Effector CD8-positive, alpha-beta T cell (primary cell): Measurements from ENCODE around the gene PDCD10.

Source experiments
- DNase-seq: peaks from one replicate; lab custom pipeline; 2025; lab: John Stamatoyannopoulos, UW

Gene PDCD10

DNA sequence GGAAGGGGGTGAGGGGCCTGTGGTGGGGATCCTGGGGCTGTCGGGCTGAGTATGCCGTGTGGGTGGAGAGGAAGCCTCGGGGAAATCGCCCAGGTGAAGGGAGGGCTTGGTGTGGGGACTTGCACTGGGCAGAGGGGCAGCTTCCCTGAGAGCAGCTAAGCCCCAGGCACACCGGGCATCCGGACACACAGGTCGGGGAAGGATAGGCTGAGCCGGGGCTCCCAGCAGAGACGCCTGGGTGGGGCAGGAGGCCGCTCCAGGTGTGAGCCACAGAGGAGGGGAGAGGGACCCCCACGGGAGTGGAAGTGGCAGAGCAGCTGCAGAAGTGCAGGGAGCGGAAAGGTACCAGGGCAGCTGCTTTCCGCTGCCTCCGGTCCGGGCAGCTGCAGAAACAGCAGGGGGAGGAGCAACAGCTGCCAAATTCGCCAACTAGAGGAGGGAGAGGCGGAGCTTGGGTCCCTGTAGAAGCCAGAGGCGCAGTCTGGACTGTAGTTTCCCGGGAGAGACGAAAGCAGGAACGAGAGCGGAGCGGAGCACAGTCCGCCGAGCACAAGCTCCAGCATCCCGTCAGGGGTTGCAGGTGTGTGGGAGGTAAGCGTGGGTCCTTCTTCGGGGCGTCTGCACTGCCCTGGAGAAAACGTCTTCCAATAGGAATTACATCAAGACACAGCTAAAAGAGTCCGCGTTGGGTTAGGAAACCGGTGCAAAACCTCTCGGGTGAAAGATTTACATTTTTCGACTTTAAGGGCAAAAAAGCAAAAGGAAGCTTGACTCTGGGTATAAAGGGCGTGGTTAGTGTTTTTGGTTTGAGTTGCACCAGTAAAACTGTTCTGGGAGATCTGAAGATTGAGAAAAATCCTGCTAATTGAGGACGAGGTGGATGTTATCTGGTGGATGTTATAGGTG lies 794 bp upstream of the PDCD10 start, which contains the start of gene SERPINI1:
TSS of gene SERPINI1 (plus strand) at position 489 of the 906 bp plus-strand sequence. CDS start 53,408 bp downstream, outside the sequence.
- DNase-seq: peak; percentile 61

DNA sequence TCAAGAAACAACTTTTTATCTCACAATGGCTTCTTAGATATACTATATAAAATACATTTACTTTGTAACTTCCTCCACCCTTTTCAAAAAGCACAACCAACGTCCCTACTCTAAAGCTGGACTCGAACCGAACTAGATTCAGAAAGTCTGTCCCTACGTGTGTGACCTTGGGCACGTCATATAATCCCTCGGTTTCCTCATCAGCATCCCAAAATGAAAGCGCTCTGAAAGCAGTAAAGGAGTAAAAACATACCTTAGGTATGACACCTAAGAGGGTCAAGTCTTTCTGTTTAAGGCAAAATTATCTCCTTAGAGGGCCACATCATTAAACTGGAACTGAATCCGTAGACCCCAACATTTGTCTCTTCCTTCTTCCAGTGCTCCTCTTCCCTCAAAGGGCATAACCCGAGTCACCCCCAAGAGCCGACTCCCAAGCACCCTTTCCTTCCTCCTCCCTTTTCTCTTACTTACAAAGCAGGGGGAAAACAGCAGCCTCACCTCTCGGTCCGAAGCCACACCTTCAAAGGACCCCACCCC lies 663 bp downstream of the PDCD10 start:
- no peak for DNase-seq

DNA sequence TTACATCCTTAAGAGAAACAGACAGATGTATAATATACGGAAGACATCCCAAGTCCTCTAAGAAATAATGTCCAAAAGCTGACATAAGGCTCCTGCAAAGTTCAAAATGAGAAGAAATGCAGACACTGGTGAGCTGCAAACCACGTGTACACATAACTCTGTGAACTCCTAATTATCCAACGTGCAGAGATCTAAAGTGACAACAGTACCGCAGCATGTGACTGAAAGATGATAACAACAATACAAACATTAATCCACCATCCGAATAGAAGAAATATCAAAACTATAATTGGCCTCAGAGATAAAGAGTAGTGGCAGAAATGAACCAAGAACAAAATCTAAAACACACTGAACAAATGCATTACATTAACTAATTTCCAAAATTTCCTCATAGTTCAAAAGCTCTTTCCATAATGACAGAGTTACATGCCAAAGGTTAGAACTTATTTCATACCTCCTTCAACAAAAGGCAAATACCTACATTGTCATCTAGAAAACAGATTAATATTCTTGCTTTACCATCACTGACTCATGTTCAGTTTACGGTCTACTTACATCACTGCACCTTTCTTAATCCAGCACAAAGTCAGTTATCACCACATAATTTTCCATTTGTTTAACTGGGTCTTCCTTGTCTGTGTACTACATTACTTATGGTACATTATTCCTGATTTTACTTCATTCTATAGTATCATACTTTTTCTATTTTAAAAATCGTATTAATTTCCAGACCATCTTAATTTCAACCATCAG lies 2.2 kb downstream of the PDCD10 start:
- no peak for DNase-seq

DNA sequence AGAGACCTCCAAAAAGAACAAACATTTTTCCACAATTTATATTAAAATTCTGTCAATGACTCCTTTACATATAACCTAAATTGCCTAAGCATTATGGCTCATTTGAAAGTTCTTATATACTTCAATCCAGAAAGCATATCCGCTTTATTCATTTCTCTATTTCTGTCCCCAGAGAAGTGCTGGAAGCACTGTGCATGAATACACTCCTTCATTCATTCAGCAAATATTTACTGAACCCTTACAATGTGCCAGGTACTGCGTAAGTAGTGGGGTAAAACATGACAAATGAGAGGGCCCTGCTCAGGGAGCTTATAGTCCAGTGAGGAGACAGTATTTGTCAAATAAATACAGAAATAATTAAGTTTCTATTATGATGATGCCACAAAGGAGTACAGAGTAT lies 3.3 kb downstream of the PDCD10 start:
- no peak for DNase-seq

DNA sequence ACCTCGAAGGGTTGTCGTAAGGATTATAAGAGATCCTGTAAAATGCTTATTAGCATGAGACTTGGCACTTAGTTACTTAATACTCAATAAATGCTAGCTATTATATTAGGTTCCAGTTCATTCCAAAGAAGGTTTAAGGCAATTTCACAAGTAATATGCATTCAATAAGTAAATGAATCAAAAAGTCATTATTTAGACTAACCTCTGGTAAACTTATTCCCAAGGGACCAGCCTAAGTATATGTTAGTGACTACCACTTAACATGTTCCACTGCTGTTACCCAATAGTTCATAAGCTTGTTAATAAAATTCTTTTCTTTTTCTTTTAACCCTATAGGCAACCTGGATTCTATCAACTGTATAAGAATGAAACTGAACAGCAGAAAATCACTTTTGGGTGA lies 5.1 kb downstream of the PDCD10 start:
- DNase-seq: no peak

DNA sequence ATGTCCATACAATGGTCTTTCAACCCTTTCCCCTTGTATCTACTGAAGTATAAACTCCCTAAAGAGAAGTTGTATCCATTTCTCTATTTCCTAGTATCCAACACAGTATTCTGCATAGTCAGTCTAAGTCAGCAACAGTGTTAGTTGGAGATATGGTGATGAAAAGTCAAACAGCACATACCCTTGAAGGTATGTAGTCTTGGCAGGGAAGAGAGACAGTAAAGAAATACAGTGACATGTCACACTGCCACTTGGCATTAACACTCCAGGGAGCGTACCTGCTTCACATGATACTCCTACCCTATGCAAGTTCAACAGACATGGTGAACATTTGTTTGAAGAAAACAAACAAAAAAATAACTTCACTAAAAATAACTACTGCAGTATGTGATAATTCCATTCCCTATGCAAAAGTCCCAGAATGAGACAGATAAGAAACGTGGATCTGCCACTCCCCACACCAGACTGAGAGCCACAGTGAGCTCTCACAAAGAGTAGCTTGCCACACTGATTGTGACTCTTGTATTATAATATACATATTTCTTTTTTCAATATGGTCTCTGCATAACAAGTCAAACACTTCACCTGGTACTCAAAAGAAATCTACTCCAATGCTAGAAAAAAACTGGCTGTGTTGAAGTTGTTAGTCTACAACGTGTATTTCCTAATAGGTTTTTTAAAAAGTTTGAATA lies 5.9 kb downstream of the PDCD10 start:
- DNase-seq: no peak

DNA sequence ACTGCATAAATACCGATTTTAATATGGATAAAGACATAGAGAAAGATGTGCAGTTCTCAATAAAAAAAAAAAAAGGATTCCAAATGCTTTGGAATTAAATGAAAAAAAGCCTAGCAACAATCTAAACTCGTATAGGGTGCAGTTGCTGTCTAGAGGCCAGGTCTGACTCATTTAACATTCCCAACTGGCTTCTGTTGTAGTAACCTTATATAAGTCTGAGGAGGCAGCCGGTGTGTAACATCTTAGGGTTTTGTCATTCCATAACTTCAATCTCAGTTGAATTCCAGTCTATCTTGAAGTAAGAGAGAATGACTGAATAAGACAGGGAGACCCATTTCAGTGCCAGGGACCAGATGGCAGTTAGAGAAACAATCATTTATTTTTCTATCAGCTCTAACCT lies 6.5 kb downstream of the PDCD10 start:
- DNase-seq: no peak

DNA sequence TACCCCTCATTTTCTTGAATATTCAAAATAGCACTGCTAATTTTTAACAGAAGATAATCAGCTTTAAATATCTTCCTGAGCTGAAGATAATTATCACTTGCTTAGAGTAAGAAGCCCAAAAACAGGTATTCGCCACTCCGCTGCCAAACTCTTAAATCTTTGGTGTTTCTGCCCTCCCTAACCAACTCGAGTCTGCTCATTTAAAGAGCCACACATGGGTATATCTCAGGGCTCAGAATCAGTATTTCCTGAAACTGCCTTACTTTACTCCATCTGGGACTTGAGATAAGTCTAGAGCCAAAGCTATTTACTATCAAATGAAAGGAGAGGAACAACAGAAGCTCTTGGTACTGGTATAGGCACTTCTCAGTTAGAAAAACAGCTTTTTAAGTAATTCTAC lies 10.8 kb downstream of the PDCD10 start:
- DNase-seq: no peak

DNA sequence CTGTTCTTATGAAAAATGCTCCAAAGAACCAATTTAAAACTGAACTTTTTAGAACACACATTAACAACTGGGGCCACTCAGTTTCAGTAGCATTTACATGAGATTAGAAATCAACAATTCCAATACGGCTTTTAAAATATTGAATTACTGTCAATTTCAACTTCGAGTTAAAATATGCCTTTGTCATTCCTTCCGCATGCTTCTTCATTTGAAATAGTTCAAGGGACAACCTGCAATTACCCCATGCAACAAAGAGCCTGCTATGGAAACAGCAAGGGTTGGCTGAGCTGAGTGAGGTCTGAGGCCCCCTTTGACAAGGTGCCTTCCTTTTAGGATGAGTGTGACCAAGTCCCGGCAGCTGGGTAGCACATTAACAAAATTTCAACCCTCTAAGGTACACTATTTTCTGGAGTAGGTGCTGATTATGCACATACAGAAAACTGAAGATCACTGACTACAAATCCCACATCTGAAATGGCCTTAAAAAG lies 11.6 kb downstream of the PDCD10 start:
- no peak for DNase-seq

DNA sequence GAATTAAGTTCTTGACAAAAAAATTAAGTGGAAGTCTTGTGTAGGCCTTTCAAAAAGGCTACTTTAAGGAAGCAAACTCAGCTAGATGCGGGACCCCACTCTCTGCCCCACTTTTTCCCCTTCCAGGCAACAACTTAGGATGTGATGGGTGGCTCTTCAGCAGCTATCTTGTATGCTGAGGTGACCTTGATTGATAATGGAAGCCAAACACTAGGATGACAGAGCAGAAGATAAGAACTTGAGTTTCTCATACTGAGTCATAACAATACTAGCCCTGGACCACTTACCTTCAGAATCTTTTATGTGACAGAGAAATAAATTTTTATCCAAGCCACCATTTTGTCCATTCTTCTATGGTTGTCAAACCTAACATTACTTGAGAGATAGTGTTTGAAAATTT lies 16.1 kb downstream of the PDCD10 start:
- no peak for DNase-seq

DNA sequence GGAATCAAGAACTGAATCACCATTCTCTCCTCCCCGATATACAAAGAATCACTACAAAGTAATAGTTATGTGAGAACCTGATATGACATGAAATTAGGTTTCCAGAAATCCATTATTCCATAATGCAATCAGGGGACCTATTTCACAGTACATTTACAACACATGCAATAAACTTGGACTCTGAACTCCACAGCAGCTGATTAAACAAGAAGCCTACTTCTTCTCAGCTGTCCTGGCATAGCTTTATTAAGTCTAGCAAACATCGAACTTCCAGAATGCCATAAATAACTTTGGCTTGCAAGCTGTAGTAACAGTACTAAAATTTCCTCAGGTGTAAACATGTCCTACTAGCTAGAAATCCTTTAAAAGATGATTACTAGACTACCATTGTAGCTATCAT lies 17.8 kb downstream of the PDCD10 start:
- DNase-seq: no peak

DNA sequence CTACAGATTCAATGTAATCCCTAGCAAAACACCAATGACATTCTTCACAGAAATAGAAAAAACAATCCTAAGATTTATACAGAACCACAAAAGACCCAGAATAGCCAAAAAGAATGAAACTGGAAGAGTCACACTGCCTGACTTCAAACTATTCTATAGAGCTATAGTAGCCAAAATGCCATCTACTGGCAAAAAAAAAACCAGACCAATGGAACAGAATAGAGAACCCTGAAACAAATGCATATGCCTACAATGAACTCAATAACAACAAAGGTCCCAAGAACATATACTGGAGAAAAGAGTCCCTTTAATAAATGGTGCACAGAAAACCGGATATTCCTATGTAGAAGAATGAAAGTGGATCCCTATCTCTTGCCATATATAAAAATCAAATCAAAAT lies 19.8 kb downstream of the PDCD10 start:
- no peak for DNase-seq

DNA sequence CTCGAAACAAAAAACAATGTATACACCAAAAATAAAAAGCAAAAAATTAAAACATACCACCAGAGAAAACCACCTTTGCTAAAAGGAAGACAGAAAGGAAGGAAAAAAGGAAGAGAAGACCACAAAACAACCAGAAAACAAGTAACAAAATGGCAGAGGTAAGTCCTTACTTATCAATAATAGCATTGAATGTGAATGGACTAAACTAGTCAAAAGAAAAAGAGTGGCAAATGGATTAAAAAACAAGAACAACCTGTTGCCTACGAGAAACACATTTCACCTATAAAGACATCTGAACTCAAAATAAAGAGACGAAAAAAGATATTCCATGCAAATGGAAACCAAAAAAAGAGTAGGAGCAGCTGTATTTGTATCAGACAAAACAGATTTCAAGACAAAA lies 22.2 kb downstream of the PDCD10 start:
- DNase-seq: no peak

DNA sequence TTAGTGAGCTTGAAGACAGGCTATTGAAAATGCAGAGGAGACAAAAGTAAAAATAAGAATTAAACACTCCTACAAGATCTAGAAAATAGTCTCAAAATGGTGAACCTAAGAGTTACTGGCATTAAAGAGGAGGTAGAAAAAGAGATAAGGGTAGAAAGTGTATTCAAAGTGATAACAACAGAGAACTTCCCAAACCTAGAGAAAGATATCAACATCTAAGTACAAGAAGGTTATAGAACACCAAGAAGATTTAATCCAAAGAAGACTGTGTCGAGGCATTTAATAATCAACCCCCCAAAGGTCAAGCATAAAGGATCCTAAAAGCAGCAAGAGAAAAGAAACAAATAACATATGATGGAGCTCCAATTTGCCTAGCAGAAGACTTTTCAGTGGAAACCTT lies 23.3 kb downstream of the PDCD10 start:
- DNase-seq: no peak

DNA sequence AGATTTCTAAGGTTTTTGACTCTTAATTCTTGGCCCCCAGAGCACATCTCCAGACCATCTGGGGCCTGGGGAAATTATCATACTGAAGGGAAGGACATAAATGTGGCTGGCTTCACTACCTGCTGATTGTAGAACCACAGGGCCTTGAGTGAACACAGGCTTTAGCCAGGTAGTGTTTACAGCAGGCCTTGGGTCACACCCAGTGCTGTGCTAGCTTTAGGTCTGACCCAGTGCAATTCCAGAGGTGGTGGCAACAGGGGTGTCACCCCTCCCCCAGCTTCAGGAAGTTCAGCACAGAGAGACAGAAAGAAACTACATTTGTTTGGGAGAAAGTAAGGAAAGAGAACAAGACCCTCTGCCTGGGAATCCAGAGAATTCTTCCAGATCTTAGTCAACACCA lies 24.1 kb downstream of the PDCD10 start:
- no peak for DNase-seq

DNA sequence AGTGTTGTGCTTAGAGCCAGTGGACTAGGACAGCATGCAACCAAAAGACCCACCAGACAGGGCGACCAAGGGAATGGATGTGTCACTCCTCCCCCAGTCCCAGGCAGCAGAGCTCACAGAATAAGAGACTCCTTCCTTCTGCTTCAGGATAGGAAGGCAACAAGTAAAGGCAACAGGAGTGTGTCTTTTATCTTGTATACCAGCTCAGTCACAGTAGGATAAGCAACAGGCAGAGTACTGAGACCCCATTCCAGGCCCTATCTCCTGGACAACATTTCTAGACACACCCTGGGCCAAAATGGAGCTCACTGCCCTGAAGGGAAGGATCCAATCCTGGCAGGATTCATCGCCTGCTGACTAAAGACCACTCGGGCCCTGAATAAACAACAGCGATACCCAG lies 25.0 kb downstream of the PDCD10 start:
- DNase-seq: no peak

DNA sequence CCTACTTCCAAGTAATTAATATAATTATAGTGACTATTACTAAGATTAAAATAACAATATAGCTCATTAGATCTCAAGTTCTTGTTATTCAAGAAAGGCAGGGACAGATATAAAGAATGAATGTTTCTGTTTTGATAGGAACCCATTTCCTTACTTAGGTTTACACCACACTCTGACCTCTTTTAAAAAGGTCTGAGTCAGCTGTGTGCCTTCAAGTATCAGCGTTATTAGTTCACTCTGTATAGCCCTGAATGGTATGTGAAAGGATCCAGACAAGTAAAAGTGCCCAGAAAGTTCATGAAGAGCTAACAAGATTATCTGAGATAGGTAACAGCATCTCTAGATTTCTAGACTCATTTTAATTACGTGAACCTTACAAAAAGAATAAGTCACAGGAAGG lies 28.9 kb downstream of the PDCD10 start:
- no peak for DNase-seq

DNA sequence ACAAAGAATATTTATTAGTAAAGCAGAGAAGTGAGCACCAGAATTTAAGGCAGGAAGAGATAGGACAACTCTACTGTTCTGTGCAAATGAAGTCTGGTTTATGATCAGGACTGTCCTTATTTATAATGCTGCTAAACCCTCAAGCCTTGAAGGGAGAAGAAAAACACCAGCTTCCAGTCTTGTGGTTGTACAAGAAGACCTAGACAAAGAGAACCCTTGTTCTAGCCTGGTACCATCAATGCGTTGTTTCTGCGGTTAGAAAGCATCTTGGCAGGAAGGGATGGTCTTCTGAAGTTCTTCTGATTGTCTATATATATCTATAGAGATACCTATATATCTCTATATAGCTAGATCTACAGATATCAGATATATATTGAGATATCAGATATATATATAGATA lies 33.8 kb downstream of the PDCD10 start:
- DNase-seq: no peak

DNA sequence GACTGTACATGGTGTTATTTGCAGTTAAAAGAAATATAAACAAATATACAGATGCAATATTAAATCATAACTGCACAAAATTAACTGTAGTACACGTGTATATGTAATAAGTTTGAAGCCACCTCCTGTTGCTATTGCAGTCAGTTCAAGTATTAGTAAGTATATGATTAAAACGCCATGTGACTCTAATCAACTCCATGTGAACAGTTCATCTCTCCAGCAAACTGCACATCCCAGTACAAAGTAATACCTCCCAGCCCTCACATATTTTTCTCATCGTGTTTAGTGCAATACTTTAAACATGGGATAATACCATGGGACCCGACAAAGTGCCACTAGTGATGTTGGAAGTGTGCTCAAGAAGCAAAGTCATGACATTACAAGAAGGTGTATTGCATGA lies 34.6 kb downstream of the PDCD10 start:
- no peak for DNase-seq

DNA sequence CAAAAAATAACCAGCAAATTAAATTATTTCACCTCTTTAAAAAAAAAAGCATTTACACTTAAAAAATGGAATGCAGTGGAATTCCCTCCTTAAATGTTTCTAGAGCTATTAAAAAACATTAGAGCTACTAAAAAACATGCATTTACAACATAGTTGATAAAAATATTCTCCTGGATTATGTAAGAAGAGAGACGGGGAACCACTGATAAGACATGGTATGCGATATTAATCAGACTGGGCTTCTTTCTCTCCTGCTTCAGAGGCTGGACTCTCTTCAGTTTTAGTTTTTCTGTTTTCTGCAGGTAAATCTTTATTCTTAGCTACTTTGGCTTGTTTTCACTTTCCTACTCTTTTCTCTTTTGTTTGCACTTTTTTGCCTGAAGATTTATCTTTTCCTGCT lies 40.6 kb downstream of the PDCD10 start:
- no peak for DNase-seq

DNA sequence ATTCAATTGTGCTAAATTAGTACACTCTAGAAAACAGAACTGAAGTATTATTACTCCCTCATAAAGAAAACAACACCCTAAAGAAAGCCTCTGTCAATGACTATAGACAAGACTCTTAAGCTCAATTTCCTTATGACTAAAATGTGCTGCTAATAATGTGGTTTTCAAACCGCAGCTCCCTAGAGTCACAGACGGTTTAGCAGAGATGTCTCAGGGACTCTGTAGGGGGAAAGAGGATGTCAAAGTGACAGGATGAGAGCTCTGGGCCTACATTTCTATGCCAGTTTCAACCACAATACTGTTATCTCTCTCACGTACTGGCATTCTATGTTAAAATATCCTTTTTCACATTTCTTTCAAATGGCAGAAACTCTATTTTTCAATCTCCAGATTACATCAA lies 43.3 kb downstream of the PDCD10 start:
- DNase-seq: no peak

DNA sequence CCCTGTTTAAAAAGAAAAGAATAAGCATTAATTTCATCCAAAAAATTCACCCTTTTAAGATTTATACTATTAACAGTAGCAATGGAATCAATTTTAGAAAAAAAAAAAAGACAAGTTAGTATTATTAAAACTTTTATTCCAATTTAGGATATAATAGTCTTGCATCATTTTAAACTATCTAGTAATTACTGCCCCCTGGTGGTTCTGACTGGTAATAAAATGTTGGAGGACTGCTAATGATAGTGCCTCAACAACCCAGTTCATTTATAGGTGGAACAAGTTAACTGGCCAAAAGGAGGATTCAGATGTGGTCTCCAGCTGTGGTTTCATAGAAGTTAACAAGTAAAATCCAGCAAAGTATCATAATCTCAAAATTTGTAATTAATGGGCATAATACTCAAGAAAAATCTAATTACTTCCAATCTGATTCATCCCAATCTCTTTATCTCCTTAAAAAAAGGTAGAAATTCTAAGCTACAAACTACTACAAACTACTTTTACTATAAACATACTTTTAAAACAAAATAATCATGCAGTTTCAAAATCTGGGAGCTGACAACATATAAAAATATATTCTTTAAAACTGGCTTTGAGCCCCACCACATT lies 50.2 kb downstream of the PDCD10 start:
- peak; percentile 1 for DNase-seq
